ENCODE data around the gene PAPSS2.

DNA sequence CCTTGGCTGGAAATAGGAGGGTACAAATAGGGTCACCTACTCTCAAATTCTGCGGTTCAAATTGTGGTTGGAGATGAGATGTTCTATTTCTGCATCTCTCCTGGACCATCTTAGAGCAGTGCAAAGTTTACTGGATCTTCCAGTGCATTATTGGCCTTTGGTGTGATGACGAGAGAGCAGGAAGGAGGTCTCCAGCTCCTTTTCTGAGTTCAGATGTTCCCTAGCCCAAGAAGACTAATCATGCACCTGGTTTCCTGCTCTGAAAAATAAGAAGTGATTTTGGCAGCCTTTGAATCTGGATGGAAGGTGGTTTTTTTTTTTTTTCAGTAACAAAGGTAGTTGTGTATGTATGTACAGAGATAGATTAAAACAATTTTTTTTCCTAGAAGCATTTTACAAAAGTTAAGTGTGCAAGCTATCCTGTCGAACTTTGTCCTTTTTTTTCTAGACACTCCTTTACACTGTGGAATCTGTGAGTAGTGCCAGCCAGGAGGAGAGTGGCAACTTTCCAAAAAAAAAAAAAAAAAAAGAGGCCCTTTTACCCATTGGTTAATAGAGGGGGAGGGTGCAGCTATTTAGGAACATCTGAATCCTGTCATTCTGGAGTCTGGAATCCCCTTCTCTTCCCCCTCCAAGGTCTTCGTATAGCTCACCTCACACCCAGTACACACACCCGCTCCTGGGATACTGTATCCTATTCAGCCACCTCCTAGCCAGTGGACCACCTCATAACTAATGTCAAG, 26.3 kb downstream of the PAPSS2 start:
- TF ChIP-seq POLR2AphosphoS5 (IDR thresholded peaks at IDR 0.05; ENCODE audit: borderline replicate concordance, low read depth, low read length) (no peak), EZH2 (IDR thresholded peaks at IDR 0.05) (no peak)

Measured in SK-N-MC (cell line).